NCI-H774 (cell line): ENCODE data around the gene COMMD7.
"Not testable (repeated sequence)": the region's sequence is repeated elsewhere in the genome, so short reads cannot be mapped to it uniquely, and the experiment has no call there.

ENCODE experiments used
- DNase-seq: peaks from one replicate; lab custom pipeline; 2025; lab: John Stamatoyannopoulos, UW

COMMD7 gene

DNA sequence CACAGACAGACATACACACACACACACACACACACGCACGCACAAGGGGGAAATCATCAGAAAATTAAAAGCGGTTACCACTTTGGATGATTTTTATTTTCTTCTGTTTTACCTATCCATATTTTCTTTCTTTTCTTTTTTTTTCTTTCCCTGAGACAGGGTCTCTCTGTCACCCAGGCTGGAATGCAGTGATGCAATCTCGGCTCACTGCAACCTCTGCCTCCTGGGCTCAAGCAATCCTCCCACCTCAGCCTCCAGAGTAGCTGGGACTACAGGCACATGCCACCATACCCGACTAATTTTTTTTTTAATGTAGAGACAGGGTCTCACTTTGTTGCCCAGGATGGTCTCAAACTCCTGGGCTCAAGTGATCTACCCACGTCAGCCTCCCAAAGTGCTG, 14.8 kb downstream of the COMMD7 start:
- not testable (repeated sequence) for DNase-seq

DNA sequence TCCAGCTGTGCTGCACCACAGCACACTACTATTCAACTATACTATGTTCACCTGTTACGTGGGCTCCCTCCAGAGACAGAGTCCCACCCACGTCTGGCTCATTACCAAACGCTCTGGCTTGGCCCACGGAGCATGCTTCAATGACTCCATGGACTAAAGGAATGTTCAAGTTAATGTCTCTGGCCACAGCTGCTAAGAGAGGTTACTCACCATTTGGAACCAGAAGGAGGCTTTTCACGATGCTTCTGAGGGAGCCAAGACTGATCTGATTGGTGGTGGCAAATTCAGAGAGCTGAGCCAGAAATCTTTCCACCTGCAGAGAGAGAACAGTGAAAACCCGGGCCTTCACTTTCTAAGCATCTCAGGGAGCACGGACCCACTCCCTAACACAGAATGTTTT, 15.6 kb downstream of the COMMD7 start:
- DNase-seq, result no peak

DNA sequence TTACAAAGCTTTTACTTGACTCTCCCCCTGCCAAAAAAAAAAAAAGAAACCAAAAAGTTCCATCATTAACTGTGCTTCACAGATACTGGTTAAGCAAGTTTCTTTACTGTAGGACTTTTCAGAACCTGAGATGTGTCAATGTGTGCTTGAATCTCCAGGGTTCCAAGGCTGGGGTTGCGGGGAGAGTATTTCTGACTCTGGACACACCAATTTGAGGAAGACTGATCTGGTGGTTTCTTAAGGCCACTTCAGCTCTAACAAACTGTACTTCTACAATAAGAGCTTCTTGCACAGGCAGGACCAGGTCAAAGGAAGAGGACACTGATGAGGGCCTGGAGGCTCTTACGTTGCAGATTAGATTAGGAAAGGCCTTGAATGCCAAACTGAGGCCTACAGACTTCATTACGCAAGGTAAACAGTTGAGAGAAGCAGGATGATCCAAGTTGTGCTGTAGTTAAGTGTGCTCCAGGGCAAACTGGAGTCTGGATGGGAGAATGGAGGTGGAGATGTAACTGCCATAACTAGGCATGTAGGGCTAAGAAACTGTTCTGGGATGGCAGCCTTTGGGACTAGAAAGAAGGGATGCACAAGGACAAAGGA, 24.4 kb downstream of the COMMD7 start:
- DNase-seq, result no peak

DNA sequence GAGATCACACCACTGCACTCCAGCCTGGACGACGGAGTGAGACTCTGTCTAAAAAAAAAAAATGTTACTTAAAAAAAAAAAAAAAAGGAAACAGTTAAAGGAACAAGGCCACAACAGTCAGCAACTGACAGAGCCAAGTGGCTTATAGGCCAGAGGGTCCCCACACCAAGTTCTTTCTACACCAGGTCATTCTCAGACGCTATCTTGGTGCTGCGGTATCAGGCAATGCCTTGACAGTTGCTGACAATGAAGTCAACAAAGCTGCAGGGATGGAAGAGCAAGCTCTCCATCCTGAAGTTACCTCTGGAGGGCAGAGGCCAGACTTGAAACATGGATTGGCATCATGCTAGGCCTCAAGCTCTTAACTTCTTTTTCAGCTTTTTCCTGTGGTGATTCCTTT, 31.9 kb downstream of the COMMD7 start:
- no peak for DNase-seq

DNA sequence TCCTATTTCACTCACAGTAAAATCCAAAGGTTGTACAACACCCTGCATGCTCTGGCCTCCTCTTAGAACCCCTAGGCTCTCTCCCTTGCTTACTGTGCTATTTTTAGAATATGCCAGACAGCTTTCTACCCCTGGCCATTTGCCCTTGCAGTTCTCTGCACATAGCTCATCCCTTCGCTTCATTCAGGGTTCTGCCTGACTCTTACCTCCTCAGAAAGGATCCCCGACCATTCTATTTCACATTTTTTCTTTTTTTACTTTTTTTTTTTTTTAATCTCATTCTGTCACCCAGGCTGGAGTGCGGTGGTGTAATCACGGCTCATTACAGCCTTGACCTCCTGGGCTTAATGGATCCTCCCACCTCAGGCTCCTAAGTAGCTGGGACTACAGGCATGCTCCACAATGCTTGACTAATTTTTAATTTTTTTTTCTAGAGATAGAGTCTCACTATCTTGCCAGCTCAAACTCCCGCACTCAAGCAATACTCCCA, 33.6 kb downstream of the COMMD7 start:
- DNase-seq, result no peak

DNA sequence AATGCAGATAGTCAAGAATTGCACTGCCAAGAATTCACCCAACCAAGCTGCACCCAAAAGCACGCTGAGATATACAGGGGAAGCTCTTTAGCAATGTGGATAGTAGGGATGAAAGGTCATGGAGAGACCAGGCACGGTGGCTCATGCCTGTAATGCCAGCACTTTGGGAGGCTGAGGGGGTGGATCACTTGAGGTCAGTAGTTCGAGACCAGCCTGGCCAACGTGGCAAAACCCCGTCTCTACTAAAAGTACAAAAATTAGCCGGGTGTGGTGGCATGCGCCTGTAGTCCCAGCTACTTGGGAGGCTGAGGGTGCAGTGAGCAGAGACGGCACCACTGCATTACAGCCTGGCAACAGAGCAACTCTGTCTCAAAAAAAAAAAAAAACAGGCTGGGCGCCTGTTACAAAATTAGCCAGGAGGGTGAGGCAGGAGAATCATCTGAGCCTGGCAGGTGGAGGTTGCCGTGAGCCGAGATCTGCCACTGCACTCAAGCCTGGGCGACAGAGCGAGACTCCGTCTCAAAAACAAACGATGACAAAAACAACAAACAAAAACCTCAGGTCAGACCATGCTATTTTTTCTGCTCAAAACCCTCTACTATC, 34.1 kb downstream of the COMMD7 start:
- not testable (repeated sequence) for DNase-seq

DNA sequence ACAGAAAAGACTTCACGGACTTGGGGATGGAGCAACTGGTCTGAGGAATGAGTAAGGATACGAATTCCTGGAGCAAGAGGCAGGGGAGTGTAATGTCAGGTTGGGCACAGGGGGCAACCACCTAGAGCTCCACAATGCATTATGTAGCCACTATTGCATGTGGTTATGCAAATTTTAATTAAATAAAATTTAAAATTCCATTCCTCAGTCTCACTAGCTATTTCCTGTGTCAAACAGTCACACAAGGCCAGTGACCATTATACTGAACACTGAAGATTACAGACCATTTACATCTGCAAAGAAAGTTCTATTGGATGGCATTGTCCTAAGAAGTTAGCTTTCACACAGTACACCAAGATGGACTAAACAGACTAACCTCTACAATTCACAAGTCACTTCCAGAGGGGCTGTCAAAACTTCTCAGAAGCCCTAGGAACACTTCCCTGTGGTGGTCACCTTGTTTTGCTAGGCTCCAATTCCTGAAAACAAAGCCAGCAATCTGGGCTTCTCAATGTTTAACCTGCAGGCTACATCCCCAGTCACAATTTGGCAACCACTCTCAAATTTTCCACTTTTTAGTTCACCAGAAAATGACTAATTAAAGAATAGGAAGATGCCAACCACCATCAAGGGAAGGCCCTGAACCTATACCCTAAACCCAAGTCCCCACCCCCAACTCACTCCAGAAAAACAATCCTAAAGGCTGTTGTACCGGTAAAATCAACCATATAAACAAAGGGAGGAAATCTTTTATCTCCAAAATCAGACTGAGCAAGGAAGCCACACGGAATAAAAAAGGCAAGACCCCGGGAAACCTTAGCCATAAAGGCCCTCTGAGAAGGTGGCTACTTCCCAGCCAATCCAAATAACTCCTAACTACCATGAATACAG, 35.3 kb downstream of the COMMD7 start:
- DNase-seq, result no peak

DNA sequence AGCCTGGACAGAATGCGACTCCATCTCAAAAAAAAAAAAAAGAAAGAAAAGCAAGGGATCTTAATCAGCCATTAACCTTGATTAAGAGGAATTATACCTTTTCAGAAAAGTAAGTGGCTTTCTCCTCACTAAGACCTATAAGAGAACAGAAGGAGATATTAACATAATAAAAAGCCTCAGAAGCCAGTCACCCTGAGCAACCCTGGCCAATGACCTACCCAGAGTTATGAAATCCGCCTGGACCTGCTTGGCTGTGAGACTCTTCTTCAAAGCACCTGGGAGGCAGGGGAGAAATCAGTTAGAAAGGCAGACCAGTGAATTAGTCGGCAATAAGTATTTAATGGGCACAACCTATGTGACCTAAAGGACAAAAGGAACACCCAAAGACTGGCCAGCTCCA, 36.8 kb downstream of the COMMD7 start:
- no peak for DNase-seq

DNA sequence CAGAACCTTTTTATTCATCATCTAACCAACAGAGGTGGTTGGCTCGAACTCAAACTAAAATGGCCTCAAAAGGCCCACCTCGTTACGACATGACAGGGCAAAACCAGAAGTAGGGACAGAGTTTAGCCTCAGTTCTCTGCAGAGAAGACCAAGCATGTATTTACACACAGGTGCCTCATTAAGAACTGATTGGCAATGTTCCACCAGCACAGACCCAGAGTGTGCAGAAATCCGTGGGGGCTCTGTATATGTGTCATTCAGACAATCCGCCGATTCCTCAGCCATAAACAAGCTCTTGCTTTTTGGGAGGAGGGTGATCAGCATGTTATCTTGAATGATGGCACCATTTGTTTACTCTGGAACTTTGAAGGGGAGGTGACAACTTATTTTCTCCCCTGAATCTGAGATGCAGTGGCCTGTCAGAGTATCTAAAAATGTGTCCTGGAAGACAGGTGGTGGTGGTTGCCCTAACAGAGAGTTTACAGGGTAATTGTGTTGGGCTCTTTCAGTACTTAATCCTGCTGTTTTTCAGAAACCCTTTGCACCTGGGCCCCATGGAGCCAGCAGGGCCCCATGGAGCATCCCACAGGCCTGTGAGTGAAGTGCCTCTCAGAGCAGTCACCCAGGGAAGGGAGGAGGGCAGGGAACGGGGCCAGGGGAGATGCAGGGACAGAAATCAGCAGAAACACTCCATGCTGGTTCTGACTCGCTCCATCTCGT, 40.4 kb downstream of the COMMD7 start:
- peak; percentile 52 for DNase-seq

DNA sequence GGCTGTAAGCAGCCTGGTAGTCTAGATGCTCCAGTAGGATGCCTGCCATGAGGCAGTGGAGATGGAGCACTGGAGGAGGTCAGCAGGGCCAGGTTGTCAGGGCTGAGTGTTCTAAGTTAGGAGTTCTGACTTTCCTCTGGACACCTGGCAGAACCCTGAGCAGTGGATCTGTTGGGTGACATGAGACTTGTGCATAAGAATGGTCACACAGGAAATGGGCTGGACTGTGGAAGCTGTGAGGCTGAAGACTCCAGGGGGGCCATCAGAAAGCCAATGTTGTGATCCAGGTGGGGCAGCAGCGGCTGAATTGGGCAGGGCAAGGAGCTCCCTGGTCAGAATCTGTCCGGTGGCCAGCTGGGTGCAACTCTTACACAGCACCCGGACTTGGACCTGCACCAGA, 45.7 kb downstream of the COMMD7 start:
- DNase-seq, result no peak

DNA sequence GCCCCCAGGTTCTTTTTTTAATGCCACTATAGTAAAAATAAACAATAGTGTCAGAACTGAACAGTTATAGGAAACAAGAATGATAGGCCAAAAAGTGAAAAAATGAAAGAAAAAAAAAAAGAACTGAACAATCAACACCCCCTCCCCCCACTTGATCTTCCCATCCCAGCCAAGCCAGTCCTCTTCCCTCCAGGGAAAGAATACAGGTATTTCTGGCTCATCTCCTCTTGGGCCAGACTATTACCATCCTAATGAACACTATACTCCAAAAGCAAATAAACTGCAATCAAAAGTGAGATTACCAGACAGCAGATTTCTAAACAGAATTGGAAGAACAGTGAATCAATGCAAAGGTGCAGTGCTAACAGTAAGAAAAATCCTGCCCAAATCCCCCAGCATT, 48.2 kb downstream of the COMMD7 start:
- DNase-seq, result no peak

DNA sequence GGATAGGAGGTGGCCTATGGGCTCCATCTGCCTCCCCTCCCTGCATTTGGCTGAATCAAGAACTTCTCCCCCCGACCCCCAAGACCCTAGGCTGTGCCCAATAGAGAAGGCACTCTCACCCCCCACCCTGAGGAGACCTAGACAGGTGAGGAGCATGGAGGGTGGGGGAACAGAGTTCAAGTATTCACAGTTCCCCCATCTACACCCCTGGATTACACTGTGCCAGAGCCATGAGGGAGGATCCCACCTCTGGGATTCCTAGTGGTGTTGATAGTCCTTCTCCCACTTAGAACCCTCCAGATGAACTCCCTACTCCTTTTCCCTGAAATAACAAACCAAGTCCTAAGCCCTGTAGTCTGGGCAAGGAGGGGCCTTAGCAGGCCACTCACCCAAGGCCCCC, 54.3 kb downstream of the COMMD7 start:
- DNase-seq, result not testable (repeated sequence)

DNA sequence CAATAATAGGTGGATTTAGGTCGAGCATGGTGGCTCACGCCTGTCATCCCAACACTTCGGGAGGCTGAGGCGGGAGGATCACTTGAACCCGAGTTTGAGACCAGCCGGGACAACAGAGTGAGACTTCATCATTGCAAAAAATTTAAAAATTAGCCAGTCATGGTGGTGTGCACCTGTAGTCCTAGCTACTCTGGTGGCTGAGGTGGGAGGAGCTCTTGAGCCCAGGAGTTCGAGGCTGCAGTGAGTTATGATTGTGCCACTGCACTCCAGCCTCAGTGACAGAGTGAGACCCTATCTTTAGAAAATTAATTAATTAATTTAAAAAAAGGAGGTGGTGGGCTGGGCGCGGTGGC, 56.1 kb downstream of the COMMD7 start:
- DNase-seq, result no peak

DNA sequence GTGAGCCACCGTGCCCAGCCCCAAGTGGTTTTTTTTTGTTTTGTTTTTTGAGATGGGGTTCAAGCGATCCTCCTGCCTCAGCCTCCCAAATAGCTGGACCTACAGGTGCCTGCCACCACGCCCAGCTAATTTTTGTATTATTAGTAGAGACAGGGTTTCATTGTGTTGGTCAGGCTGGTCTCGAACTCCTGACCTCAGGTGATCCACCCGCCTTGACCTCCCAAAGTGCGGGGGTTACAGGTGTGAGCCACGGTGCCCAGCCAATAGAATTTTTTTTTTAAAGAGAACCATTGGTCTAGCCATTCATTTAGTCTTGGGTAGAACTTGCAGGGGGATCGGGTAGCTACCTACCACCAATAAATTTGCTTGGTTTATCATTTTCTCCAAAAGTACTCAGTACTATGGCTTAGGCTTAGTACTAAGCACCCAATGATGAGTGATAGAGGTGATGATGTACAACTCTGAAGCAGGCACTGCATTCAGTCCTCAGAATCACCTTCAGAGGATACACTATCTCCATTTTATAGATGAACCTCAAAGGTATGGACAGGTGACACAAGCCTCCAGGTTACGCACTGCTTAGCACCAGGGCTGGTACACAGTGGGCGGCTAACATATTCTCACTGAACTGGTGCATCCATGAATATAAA, 56.6 kb downstream of the COMMD7 start:
- no peak for DNase-seq

DNA sequence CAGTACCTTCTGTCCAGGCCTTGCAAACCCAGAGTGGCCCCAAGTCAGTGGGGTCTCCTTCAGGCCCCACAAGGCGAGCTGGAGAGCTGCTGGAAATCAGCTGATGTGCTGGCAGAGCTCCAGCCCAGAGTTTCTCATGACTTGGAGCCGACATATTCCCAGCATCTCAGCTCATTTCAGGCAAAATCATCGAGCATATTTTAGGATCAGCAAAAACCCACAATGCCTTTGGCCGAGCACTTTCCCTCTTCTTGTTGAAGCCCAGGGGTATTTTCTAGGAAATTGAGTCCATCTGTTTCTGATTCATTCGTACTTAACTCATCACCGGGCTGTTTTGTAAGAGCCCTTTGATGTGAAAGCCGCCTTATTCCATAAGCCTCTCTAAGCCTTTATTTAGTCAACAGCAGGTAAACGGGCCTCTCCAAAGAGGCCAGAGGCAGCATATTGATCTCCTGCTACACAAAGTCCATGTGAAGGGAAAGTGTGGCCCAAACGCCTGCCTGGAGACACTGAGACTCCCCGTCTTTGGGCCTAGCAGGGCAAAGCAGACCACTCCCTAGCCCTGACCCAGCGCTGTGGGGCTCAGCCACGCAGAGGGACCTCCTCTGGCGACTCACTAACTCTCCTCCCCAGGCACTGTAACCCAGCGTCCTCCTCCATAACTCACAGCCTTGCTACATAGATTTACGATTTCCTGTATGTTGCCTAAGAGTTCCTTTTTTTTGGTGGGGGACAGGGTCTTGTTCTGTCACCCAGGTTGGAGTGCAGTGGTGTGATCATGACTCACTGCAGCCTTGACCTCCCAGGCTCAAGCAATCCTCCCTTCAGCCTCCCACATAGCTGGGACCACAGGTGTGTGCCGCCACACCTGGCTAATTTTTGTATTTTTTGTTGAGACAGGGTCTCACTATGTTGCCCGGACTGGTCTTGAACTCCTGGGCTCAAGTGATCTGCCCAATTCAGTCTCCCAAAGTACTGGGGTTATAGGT, 57.4 kb downstream of the COMMD7 start:
- no peak for DNase-seq

DNA sequence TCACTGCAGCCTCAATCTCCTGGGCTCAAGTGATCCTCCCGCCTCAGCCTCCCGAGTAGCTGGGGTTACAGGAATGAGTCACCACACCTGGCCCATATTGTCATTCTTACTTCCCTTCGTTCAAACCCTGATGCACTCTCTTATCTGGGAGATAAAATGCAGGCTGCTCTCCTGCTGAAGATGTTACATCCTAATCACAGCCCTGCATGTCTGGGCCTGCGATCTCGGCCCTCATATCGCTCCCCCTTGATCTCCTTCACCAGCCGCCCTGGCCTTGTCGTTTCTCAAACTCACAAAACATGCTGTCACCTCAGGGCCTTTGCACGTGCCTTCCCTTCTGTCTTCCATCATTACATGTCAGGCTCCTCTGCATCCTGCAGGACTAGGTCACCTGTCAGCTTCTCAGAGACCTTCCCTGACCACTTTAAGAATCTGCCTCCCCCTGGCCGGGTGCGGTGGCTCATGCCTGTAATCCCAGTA, 60.7 kb downstream of the COMMD7 start:
- no peak for DNase-seq

DNA sequence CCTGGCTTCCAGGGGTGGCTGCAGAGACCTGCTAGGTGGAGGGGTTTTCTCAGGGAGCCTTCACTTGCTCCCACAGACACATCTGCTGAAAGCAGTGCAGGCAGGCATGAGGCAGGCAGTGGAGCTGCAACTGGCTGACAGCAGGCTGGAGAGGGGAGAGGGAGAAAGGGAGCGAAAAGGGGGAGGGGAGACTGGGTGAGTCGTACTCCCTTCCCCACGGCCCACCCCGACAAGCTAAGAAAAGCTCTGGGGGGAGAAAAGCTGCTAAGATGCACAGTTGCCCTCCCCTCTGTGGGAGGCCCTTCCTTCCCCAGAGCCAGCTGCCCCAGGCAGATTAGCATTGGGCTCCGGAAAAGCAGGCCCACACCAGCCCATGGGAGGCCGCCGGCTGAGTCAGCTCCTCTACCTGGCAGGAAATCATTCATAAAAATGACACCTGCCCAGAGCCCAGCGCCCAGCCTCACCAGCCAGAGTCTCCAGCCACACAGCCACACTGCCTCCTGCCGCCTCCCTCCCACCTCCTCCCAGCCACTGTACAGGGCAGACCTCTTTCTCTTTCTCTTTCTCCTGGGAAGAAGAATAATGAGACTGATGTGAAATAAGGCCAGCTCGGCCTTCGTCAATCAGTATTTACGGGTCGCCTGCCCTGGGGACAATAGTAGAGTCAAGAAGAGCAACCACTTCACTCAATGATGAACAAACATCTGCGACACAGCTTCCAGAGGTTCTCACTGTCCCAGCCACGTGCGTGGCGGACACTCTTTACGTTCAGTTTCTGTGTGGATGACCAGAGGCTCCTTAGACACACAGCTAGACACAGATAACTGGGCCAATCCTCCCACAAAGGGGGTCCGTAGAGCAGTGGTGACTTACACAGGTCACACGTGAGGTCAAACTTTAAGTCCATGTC, 61.8 kb downstream of the COMMD7 start:
- DNase-seq, result peak; percentile 66

DNA sequence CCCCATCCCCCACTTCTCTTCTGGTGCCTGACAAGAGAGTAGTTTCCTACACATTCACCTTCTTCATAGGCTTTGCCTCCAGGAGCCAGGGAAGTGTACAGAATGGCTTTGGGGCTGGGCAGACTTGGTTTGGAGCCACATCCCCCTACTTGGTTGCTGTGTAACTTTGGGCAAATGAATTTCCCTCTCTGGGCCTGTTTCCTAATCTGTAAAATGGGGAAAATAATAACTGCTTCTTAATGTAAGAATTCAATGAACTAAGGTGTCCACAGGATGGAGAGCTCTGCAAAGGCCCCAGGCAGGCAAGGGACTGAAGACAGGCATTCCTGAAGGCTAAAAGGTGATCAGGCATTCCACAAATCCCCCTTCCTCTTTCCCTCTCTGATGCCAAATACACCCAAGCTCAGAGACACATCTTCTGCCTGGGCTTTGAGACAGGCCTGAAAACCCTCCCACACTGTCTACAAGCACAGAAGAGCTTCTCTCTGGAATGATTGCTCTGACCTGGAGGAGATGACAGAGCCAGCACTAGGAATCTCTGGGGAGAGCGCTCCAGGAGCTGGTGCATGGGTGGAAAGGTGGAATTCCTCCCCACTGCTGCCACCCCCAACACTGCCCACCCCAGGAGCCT, 62.6 kb downstream of the COMMD7 start:
- DNase-seq, result no peak

DNA sequence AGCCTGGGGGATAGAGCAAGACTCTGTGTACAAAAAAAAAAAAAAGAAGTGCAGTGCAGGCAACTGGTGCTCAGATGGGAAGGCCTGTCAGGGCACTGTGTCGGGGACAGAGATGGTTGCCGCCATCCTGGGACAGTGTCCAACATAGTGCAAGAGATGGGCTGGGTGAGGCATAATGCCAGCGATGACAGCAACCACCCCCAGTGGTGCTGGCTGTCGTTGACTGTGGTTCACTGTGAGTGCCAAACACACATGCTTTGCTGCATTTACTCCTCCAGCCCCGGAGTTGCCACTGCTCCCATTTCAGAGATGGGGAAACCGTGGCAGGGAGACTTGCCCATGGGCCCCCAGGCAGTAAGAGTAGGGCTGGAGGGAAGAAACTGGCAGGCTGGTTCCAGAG, 64.3 kb downstream of the COMMD7 start:
- DNase-seq, result no peak
